GM19193 (cell line): ENCODE measurements around the gene SUSD6.

Experiments
- POLR2A ChIP-seq: IDR thresholded peaks from 4 replicates; pipeline ENCODE4 v1.6.1; 2011; ENCODE audit not compliant: insufficient read depth, insufficient read length; ENCODE audit errors: extremely low read depth

Gene SUSD6

DNA sequence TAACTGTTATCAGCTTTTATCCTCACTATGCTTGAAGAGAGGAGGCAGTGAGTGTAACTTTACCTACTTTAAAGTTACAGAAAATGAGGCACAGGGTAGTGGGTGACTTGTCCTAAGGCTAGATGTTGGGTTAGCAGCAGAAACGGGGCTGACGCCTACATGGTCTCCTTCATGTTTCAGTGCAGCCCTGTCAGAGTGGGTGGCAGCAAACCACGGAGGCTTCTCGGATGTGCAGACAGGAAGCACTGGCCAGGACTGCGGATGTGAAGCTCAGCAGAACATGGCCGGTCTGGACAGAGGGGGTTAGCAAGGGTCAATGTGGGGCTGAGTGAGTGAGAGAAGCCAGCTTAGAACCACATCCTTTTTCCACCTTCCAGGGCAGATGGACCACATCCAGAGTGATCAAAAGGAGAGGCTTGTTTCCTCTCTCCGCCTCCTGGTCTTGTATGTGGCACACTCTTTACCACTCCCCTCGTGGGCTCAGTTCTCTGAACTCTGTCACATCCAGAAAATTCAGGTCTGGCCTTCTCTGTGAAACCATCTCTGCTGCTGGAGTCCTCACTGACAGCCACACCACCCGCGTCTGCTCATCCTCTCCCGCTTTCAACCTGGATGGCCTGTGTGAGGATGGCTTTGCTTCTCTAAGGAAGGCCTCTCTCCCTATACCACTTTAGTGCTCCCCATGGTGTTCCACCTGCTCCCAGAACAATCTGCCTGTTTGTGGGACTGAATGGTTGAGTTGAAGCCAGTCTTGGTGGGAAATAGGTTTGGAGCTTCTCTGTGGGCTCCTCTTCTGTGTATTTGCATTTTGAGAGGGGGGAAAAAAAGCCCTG lies 14.1 kb downstream of the SUSD6 start:
- peak; percentile 25 for TF ChIP-seq POLR2A

DNA sequence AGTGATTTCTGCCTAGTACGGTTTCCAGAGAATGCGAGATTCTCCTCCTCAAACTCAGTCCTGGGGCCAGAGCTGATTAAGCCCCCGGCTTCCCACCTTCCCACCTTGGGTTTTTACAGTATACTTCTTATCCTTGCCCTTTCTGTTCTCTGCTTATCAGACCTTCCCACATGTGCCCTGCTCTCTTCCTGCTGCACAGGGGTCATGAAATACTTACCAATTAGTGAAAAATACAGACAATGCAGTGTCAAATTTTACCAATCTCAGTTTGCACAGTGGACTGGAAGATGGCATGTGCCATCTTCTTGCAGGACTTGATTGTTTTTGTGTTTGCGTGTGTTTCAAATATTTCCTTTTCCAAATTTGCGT lies 14.7 kb downstream of the SUSD6 start:
- no peak for TF ChIP-seq POLR2A

DNA sequence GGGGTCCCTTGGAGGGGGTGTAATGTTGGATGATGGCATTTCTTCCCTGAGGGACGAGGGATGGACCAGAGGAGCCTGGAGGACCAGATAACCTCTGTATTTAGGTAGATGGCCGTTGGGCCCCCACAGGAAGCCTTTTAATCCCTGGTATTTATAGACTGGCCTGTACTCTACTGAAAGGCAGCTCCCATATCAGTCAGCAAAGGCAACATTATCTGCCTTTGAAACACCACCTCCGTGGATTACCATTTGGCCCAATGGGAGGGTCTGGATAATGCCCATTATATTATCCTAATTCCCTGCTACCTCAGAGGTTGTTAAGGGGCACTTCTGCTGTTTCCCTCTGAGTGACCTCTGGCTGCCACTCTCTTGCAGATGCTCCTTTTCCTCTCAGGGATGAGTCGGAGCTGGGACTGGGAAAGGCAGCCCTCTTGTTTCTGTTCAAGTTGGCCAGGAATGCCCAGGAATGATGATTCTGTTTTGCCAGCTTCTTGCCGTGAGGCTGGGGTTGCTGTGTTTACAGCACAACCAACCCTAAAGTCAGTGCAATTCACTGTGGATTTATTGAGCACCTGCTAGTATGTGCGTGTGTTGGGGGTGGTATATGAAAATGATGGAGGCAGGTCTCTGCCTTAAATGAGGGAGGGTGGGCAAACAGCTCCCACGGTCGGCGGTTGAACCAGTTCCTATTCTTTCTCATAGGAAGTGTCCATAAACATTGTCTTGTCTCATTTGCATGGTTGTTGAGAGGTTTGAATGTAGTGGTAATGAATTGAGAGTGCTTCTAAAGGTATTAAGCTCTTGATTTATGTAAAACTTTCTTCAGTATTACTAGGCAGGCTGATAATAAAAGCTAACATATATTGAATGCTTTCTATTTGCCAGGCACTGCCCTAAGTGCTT lies 18.1 kb downstream of the SUSD6 start:
- no peak for TF ChIP-seq POLR2A

DNA sequence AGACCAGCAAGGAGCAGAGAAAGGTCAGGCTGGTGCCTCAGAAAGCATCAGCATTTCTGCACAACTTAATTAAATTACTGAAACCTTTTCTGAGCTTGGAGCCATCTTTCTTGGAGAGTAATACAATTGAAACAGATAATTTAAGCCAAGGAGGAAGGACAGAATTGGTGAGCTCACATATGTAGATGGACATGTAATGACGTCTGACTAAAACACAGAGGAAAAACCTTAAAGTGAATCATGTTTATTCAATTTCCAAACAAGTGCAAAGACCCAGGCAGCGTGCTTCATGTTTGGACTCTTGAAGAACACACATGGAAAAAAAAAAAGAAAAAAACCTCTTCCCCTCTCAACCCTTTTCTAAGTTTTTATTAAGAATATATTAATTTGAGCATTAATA lies 19.0 kb downstream of the SUSD6 start:
- no peak for TF ChIP-seq POLR2A

DNA sequence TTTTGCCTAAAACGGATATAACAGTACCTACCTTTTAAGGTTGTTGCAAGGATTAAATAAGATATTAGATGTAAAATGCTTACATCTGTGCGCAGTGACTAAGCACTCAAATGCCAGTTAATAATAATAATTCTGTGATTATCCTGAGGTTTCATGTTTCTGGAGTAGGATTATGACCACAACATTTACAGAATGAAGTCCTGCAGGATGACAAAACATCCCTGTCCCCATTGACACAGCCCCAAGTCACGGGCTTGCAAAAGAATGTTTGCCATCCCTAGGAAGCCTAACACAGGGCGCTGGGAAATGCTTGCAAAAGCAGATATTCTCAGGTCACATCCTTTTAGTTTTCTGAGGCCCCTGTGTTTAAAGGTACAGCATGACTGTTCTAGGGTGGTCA lies 20.1 kb downstream of the SUSD6 start:
- TF ChIP-seq POLR2A, result no peak

DNA sequence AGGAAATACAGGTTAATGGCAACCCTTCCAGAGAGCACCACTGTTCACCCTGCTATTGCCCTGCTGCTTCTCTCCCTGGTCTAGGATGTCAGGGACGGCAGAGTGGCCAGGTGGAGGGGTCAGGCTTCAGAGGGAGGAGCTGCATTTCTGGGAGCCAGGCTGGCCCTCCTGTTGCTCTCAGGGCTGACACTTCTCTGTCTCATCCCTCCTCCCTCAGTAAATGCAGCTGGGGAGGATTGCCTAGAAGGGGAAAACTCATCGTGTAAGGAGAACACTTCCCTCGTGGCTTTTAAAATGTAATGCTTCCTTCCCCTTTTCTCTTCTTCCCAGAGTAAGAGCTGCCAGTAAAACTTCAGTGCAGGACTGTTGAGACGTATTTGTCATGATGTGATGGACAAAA lies 20.8 kb downstream of the SUSD6 start:
- TF ChIP-seq POLR2A, result no peak

DNA sequence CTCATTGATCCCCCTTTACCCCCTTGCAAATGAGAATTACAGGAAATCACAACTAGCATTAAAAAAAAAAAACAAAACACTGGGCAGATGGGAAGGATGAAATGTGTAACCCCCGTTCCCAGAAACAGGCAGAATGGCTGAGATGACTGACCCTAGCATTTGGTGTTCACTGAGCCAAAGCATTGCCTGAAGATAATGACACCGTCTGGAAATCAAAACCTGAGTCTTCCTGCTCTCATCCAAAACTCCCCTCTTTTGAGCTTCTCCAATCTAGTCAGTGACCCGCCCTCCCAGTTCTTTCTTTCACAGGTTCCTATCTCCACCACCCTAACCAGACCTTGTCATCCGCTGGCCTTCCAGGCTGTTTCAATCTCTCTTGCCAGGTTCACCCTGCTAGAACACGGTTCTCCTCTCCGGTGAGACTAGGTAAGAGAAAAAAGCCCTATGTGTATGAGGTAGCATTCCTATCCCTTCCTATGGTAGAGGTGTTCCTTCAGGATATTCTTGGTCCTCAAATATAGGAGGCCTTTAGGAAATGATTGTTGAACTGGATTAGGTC lies 21.3 kb downstream of the SUSD6 start:
- TF ChIP-seq POLR2A, result no peak

DNA sequence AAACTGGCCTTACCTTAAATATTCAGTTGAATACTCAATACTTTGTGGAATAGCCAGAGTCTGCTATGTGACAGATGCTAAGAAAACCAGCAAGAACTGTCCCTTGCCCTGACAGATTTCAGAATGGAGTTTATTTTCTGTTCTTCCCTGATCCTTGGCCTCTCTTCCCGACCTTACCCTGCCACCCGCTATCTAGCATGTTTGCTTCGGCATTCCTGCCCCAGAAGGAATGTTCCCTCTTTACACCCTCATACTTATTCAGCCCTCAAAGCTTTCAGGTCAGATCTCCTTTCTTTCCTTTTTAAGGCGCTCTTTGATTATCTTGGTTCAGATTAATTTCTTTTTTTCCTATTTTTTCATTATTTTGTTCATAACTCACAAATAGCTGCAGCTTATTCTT lies 21.8 kb downstream of the SUSD6 start:
- TF ChIP-seq POLR2A, result no peak

DNA sequence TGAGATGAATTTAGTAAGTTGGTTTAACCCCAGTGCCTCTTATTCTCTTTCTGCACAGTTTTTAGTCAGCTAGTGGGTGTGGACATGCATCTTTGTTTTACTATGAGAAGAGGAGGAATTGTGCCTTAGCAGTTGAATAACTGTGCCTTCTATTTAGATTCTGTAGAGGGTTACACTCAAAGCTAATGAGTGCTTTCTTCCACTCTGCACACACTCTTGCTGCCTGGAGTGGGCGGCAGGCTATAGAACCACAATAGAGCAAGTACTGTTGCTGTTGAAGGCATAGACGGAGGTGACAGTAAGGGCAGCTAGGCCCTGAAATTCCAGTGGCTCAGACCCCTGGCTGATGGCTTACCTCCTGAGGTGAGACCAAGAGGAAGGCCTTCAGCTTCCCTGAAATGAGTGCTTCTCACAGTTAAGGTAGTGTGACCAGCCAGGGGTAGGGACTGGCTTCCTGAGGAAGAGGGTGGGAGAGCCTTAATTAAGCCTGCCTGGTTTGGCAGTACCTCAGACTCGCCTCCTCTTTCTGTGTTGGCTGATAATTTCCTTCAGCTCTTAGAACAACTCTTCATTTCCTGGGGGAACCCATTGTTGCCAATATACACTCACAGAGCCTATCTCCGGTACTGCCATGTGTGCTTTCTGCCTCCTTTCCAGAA lies 24.7 kb downstream of the SUSD6 start:
- no peak for TF ChIP-seq POLR2A

DNA sequence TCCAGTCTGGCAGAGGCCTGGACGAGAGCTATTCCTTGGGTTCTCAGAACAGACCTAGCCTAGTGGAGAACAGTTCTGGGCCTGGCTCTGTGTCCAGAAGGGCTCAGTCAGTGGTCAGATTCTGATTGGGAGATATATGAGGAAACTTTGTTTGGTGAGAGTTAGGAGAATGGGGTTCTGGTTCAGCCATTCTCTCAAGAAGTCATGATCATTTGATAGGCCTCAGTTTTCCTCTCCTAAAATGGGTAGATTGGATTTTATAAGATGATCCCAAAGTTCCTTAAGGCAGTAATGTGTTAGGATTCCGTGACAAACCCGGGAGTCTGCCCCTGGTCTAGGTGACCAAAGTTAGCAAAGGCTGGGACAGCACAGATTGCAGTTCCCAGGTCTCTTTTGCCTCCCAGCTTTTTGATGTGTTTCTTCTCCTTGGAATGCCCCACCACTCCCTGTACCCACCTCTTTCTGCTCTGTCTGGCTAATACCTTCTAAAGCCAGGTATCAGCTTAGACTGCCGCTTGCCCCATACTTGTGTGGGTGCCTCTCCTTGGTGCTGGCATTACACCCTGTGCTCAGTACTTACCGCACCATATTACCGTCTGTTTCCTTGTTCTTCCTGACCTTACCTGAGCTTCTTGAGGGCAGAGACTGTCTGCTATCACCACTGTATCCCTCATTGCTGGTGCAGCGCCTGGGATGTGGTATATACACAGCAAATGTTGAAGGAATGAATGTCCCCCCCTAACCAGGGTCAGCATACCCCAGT lies 25.5 kb downstream of the SUSD6 start:
- TF ChIP-seq POLR2A, result no peak

DNA sequence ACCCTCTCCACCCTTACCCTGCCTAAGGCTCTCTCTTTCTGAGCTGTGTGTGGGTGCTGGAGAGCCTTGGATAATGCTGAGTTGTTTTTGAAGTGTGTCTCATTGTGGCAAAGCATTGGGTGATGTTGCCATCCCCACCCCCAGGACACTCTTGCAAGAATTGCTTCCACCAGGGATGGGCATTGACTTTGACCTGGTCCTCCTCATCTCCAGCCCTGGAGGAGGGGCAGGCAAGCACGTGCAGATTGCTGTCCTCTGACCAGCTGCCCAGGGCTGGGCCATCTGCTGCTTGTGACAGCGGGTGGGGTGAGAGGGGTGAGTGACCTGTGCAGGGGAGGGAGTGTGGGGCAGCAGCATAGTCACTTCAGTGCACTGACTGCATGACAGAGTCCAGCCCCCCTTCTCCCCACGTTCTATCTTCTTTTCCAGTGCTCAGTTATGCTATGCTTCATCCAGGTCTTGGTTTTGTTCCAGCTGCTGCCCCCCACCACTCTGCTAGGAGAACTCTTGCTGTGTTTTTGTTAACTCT lies 26.2 kb downstream of the SUSD6 start:
- peak; percentile 15 for TF ChIP-seq POLR2A

DNA sequence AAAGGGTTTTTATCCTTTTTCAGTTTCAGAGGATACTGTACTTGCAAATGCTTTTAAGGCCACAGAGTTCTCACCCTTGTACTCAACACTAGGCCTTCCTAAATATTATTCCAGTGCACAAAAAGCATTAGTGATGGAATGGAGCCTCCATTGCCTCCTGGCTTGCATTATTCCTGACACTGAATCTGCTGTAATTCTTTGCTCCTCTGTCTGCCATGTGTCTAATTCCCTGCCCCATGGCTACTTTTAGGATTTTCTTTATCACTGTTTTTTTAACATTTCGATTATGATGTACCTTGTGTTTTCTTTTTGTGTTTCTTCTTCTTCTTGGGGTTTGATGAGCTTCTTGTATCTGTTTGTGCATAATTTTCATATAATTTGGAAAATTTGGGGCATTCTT lies 29.5 kb downstream of the SUSD6 start:
- no peak for TF ChIP-seq POLR2A

DNA sequence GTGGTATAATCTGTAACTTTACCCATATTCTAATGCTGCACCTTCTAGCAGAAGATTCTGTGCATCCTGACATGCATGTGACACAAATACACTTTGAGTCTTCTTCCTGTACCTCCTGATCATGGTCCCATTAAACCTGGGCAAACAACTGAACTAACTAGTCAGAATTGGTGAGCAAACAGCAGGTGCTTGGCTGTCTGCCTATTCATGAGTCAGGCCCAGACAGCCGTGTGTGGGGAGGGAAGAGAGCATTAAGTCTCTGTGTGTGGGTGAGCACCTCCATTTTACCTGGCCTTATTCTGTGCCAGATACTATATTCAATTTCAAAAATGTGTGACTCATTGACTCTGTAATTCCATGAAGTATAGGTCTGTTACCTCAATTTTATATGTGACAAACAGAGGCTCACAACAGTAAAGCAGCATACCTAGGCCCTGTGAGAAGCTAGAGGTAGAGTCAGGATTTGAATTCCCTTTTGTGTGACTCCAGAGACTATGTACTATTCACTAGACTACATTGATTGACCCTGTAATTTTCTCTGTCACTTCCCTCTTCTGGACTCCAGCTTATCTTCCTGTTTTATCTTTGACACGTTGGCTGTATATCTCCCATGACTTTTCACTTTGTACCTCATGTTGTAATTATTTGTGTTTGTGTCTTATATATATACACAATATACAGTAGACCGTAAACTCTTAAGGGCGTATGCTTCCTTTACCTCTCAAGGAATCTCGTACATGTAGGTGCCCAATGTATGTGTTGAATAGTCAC lies 32.2 kb downstream of the SUSD6 start:
- TF ChIP-seq POLR2A, result no peak
